Measurements from ENCODE around the gene ZNF782. TPM values are rescaled to one million over a fixed set of nuclear protein-coding genes. Genes with fewer than 3 reads are reported as not detected.
"Not testable (repeated sequence)": the region's sequence is repeated elsewhere in the genome, so short reads cannot be mapped to it uniquely, and the experiment has no call there.

The ZNF782 gene
- 8.5 TPM for total RNA-seq

DNA sequence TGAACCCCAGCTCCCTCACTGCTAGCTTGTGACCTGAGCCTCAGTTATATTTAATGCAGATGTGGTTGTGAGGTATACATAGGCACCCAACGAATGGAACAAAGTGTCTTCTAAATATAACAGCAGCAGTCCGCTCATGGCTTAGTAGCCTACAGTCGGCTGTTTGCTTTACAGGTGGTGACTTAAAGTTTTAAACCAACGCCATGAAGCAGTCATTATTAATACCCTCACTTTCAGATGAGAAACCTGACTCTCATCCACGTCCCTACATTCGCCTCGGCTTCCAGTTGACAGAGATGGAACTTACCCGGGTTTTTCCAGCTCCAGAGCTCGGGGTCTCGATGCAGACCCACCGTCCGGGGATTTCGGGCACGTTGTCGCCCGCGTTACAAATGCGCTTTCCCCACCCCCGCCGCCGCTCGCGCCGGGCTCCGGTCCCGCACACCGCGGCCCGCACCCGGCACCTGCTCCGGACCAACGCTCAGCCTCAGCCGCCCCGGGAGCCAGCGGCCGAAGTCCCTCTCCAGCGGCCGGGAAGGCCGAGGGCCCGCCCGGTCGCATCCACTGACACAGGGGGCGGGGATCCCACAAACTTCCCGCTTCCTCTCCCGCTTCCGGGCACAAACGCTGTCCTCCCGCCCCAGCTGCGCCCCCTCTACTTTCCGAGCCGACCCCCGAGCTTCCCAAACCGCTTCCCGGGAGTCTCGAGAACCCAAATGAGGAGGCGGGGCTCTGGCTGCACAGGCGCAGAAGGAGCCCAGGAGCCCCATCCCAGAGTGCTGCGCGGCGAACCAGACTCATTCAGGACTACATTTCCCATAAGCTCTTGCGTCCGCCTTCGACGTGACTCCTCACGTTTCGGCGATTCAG, at the start of gene ZNF782:
Gene ZNF782, minus strand, starts transcription at position 734 of the 870 bp plus-strand sequence. CDS start 2,553 bp downstream, outside the sequence.
- peak; percentile 94 for DNase-seq (ENCODE audit: low spot score)

DNA sequence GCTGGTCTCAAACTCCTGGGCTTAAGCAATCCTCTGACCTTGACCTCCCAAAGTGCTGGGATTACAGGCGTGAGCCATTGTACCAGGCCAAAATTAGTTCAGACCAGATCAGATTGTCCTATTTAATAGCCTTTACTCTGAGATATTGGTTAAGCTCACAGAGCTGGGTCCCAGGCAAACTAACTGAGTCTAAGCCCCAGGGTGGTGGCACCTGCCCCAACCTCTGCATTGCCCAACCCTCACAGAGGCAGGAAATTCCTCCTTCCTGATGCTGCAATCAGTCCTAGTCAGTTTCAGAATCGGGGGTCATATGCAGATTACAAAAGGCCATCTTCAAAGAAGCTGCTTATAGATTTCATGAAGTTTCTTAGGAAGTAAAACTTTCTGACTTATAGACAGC, 45.7 kb upstream of the ZNF782 start:
- not testable (repeated sequence) for DNase-seq (ENCODE audit: low spot score)

DNA sequence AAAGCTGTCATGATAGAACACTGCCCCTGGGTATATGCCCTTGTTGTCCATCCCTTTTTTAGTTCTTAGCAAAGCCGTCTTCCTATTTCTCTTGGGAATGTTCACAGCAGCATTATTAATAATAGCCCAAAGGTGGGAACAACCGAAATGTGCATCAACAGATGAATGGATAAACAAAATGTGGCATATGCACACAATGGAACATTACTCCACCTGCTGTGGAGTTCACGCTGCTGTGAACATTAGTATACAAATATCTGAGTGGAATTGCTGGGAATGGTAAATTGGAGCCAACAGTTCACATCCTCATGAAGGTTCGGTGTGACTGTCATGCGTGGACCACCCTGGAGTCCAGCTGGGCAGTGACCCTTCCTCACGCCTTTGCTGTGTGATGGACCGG, 37.8 kb upstream of the ZNF782 start:
- no peak for DNase-seq (ENCODE audit: low spot score)

DNA sequence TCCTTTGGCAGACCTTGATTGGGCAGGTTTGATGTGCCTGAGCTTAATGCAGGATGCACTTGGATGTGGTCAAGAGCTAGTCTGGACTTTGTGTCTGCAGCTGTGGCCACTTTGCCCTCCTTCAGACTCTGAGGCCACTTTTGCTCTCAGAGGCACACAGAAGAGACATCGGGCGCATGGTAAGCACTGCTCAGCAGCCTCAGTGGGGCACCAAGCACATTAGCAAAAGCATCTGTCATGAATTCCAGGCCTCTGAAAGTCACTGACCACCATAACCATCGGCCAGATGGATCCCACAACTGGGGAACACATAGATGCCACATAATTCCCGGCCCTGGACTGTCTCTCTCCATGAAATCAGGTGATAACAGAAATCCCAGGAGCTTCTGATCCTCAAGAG, 34.3 kb upstream of the ZNF782 start:
- DNase-seq (ENCODE audit: low spot score) = no peak

DNA sequence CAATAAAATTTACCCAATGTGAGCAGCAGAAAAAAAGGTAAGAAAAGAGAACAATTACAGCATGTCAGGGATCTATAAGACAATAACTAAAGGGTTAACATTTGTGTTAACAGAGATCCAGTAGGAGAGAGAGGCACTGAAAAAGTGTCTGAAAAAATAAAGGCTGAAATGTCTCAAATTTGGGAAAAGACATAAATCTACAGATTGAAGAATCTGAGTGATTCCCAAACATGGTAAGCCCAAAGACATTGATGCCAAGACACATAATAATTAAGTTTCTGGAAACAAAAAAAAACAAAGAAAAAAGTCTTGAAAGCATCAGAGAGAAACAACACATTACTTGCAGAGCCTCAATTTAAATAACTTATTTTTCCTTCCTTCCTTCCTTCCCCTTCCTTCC, 31.1 kb upstream of the ZNF782 start:
- no peak for DNase-seq (ENCODE audit: low spot score)

DNA sequence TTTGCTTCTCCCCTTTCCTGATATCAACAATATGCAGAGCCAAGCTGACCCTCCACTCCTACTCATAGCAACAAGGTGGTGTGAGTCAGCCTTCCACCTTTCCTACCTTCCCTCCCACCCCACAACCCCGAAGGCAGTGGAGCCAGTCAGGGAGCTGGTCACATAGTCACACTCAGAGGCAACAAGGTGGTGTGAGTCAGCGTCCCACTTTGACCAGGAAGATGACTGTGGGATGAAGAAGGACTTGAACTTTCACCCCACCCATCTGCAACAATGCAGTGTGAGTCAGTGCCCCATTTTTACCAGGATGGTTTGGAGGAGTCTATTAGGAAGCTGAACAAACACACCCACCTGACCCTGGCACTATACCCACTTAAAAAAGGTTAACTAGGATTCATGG, 30.1 kb upstream of the ZNF782 start:
- no peak for DNase-seq (ENCODE audit: low spot score)

DNA sequence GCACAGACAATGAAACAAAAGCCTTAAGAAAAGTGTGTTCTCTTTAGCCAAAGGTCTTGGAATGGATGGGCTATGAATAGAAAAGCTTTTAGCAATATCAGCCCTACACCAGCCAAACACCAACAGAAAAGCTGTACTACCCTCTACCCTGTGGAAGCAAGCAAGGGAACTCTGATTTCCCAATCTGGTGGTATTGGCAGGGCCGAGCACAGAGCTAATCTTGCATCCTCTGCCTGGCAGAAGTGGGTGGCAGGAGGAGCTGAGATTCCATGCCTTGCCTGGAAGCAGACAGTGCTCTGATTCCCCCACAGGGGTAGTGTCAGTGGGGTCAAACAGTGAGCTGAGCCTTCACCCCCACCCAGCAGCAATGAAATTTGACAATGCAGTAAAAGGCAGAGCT, 29.6 kb upstream of the ZNF782 start:
- no peak for DNase-seq (ENCODE audit: low spot score)

DNA sequence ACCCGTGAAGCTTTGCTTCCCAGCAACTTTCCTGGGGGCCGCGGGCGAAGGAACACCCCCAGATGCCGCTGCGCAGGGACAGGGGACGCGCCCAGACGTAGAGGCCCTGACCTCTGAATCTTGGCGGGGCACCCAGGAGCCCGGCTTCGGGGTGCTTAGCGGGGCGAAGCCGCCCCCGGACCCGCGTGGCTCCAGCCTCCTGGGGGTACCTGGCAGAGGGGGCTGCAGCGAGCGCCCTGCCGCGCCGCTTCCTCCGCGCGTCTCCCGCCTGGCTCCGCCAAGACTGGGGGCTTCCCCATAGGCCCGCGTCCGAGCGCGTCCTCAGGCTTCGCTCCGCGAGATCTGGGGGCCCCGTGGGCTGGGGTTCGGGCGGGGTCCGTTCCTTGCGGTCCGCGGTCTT, 23.0 kb upstream of the ZNF782 start:
- DNase-seq (ENCODE audit: low spot score) = no peak

DNA sequence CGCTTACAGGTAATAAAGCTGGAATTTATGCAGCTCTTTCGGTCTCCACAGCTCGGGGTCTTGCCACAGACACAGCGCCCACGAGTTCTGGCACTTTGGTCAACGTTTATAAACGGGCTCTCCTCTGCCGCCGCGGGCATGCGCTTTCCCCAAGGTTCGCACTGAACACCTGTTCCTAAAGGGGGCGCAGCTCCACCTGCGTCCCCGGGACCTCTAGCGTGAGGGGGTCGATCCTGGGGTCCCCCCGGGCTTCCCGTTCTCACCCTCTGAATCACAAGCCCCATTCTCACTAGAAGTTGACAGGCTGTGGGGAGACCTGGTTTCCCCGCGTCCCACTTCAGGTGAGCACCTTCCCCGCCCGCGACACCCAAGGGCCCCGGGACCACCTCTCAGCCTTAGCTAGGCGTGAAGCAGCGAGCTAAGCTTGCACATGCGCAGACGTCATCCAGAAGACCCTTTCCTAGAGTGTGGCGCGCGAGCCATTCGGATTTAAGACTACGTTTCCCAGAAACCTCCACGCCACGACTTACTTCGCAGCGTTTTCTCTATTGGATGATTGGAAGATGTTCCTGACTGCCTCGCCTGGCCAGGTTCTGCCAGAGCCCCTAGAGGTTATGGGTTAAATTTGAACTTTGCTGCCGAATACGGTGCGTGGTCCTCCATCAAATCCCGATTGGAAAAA, 21.3 kb upstream of the ZNF782 start:
- DNase-seq (ENCODE audit: low spot score) = peak; percentile 58

DNA sequence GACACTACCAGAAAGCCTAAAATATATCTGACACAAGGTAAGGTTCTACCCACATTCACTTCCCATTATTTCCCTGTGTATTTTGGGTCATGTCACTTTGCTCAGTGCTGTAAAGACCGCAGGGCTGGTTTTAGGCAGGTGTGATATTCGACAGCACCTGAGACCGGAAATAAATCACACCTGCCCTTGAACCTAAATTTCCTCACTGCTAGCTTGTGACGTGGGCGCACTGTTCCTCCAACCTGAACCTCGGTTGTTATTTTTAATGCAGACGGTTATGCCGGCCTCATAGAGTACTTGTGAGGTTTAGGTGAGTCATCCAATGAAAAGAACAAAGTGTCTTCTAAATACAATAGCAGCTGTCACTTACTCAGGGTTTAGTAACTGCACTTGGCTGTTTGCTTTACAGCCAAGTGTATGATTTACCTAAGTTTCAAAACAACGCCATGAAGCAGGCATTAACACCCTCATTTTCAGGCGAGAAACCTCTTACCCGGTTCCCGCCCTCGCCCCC, 20.7 kb upstream of the ZNF782 start:
- DNase-seq (ENCODE audit: low spot score) = peak; percentile 65

DNA sequence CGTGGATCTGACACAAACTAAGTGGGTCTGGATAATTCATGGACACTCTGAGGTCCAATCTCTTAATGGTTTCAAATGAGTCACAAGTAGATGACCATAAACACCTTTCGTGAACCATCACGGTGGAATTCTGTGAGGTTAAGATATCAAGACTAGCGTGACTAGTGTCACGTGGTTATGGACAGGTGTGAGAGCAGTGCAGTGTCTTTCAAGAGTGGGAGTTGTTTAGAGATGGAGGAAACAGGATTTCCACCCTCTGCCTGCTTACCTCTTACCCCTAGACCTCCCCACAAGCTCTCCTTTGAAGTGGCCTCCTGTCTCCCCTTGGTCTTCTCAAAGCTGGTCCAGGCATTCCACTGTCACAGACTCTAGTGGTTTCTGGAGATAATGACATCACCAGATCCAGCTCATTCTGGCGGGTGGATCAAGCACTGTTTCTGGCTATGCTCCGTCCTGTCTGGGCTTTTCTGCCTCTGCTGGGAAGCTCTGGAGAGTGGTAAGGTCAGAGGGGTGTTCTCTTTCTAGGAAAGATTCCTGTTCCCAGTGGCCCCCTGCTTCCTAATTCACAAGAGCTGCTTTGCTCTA, 20.0 kb upstream of the ZNF782 start:
- no peak for DNase-seq (ENCODE audit: low spot score)

DNA sequence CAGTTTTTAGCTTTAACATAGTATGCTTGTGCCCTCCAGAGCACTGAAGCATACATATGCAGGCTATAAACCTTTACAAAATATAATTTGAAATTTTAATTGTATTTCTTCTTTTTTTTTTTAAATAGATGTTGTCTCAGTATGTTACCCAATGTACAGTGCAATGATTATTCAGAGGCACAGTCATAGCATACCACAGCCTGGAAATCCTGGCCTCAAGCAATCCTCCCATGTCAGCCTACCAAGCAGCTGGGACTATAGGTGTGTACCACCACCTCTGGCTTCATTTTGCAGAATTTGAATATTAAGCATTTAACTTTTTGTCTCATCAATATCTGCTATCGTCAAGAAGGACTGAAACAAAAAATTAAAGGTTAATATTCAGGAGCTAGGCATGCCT, 16.9 kb upstream of the ZNF782 start:
- DNase-seq (ENCODE audit: low spot score) = no peak

DNA sequence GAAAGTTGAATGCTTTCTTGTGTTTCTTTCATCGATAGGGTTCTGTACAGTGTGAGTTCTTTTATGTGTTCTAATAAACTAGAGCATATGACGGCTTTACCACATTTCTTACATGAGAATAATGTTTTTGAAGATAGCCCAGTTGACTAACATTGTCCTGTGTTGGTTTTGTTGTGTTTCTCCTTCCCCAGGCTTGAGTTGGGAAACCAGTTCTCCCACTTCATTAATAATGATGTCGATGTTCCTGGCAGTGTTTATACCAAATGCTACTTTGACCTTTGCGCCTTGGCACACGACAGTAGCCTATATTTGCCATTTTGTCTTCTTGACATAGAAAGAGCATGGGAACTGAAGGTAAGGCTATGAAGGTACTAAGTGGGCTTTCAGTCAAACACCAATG, 14.4 kb upstream of the ZNF782 start:
- peak; percentile 64 for DNase-seq (ENCODE audit: low spot score)

DNA sequence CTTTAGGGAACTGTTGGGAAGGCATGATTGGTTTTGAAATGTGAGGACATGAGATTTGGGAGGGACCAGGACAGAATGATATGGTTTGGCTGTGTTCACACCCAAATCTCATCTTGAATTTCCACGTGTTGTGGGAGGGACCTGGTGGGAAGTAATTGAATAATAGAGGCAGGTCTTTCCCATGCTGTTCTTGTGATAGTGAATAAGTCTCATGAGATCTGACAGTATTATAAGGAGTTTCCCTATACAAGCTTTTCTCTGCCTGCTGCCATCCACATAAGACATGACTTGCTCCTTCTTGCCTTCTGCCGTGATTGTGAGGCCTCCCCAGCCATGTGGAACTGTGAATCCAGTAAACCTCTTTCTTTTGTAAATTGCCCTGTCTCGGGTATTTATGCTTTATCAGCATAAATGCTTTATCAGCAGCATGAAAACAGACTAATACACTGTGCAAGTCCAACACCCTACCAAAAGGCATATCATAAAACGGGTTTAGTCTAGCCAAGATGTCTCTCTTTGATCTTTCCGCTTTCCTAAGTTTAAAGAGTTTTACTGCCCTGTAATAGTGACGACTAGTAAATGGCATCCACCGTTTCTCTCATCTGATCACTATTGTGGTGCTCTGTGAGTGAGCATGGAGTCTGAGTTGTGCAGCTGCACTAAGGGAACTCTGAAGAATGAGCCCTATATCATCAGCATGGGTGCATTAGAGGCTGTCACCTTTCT, 12.9 kb upstream of the ZNF782 start:
- DNase-seq (ENCODE audit: low spot score) = no peak

DNA sequence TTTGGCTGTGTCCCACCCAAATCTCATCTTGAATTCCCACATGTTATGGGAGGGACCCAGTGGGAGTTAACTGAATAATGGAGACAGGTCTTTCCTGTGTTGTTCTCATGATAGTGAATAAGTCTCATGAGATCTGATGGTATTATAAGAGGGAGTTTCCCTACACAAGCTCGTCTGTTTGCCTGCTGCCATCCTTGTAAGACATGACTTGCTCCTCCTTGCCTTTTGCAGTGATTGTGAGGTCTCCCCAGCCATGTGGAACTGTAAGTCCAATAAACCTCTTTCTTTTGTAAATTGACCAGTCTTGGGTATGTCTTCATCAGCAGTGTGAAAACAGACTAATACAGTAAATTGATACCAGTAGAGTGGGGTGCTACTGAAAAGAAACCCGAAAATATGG, 10.9 kb upstream of the ZNF782 start:
- DNase-seq (ENCODE audit: low spot score) = not testable (repeated sequence)

DNA sequence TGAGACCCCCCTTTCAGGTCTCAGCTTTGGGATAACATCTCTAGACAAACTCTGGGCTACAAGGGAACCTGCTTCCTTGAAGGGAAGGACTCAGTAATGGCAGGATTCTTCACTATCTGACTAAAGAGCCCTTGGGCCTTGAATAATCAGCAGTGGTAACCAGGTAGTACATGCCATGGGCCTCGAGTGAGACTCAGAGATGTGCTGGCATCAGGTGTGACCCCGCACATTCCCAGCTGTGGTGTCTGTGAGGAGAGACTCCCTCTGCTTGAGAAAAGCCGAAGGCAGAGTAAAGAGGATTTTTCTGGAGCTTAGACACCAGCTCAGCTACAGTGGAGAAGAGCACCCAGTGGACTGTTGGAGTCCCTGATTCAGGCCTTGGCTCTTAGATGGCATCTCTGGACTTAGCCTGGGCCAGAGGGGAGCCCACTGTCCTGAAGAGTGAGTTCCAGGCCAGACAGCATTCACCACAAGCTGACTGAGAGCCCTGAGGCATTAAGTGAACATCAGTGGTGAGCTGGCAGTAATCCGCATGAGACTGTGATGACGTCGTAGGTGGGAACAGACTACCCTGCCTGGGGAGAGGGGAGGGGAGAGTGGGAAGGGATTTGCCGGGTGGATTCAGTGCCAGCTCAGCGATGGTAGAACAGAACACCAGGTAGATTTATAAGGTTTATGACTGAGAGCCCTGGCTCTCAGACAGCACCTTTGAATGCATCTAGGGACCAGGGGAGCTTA, 5.3 kb upstream of the ZNF782 start:
- no peak for DNase-seq (ENCODE audit: low spot score)

DNA sequence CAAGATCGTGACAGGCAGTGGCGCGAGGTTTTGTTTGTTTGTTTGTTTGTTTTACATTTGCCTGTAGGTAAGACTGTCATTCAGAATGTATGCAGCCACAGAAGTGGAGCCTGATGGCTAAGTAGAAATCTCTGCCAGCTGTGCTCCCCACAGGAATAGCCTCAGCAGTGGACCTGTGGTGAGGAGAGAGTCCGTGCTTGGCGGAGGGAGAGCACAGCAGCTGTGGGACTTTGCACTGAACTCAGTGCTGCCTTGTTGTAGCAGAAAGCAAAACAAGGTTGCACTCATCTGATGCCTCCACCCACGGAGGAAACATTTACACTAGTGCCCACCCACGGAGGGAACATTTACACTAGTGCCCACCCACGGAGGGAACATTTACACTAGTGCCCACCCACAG, 4.4 kb upstream of the ZNF782 start:
- no peak for DNase-seq (ENCODE audit: low spot score)

DNA sequence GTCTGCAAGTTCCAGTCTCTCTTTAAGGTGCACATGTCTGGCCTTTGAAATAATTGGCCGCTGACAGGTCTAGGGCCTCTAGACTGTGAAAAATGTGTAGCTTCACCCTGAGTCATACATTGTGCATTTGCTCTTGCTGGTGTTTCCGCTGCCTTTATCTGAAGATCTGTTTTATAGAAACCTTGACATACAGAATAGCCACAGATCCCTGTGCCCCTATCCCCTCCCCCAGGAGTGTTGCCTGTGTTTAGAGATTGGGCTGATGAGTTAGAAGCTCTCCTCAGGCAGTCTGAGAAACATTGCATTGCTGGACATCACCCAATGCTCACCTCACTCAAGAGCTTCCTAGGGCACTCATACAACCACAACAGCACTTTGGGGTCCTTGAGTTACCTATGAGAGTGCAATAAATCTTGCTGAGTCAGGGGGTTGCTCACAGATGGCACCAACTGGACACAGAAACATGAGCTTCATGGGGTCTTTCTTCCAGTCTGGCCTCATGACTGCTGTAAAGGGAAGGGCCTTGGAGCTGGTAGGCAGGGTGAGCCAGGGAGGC, 3.8 kb upstream of the ZNF782 start:
- no peak for DNase-seq (ENCODE audit: low spot score)

DNA sequence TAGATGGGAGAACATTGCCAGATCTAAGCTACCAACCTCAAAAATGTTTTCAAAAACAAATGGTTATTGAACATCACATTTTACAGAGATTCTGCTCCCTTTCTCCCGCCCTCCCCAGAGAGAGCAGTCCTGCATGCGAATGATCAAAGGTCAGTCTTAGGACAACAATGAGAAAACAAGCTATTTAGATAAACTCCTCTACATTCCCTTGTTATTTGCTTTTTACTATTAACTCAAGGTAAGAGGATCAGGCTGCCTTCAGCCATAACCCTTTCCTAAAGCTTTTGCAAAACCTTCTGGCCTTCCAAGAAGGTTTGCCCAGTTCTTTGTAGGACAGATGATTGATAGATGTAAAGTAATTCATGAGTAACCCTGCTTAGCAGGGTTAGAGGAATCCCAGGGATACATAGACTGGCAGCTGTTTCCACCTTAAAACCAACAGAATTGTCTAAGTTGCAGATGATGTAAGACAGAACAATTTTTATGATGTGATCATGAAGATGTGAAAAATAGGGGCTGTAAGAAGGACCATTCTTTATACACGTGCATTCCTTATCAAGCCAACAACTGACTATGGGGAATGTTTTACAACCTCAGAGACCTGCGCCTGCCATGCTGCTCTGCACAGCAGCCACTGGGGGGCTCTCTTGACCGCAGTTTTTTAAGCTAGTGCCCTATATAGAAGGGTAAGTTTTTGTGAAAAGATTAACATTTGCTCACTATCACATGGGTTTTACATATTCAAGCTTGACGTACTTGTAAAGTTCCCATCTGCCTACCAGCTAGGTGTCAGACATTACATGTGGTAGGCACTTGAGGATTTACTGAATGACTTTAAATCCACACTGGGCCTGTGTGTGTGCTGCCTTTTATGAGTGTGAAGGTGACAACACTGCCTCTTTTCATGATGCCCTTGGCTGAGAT, 2.3 kb upstream of the ZNF782 start:
- peak; percentile 53 for DNase-seq (ENCODE audit: low spot score)

Data from mucosa of gallbladder (tissue), 1 donor.